DND-41 (cell line): ENCODE data around the gene DNMBP.

Source experiments
- CTCF ChIP-seq: IDR thresholded peaks from 2 replicates; pipeline ENCODE4 v1.5.1; 2012; ENCODE audit warnings: borderline replicate concordance, low read length, moderate library complexity, mild to moderate bottlenecking; ENCODE audit not compliant: poor library complexity, severe bottlenecking; ENCODE audit errors: extremely low read depth
- EZH2 ChIP-seq: IDR thresholded peaks from 3 replicates; pipeline ENCODE4 v1.6.1; 2012; ENCODE audit warnings: borderline replicate concordance, low read depth, mild to moderate bottlenecking, moderate library complexity, low read length, inconsistent platforms; ENCODE audit not compliant: severe bottlenecking

- TF ChIP-seq CTCF (no peak), EZH2 (no peak)
Measured at GRCh38 chr10:100007231-100008141, 2.3 kb downstream of the DNMBP start.
